Brain microvascular endothelial cell (primary cell): Measurements from ENCODE around the gene WDFY4.

Experiments used
- DNase-seq: peaks from one replicate; pipeline ENCODE4 v3.0.0-alpha.2; 2020
- H3K27ac ChIP-seq: fragments of 250-450 bp; sonication (Bioruptor Pico); 2 replicates; pipeline ENCODE4 v1.5.1; 2020; ENCODE audit warnings: mild to moderate bottlenecking, moderate library complexity
- H3K27me3 ChIP-seq: fragments of 250-450 bp; sonication (Bioruptor Pico); replicated peaks from 2 replicates; pipeline ENCODE4 v1.5.1; 2020; ENCODE audit warnings: mild to moderate bottlenecking
- H3K36me3 ChIP-seq: fragments of 250-450 bp; sonication (Bioruptor Pico); replicated peaks from 2 replicates; pipeline ENCODE4 v1.5.1; 2020; ENCODE audit warnings: mild to moderate bottlenecking
- H3K4me3 ChIP-seq: 2 replicates; pipeline ENCODE4 v1.5.1; 2011; ENCODE audit warnings: low read depth, mild to moderate bottlenecking, control low read depth, low read length, moderate library complexity
- CTCF ChIP-seq: IDR thresholded peaks from 2 replicates; pipeline ENCODE4 v1.5.1; 2011; ENCODE audit warnings: low read depth, mild to moderate bottlenecking, moderate library complexity, low read length, control low read depth, inconsistent platforms; ENCODE audit errors: missing control alignments
- in situ Hi-C: cut with HindIII; loops from 2 replicates; pipeline ENCODE4 v1.10.0; 2017; ENCODE audit warnings: low sequenced_read_pairs, low pct_ligation_motif_present

The WDFY4 gene

GRCh38 chr10:48798481-48799254 is 114.0 kb downstream of the WDFY4 start:
- in situ Hi-C loops: no loop called here
- no peak overlapping the region for H3K27ac ChIP-seq
- H3K4me3 ChIP-seq: no peak overlapping the region
- no peak for TF ChIP-seq CTCF
- H3K27me3 ChIP-seq: no peaks in the 10 kb centered on the region
- no peaks in the 10 kb centered on the region for H3K36me3 ChIP-seq
- no peak for DNase-seq

GRCh38 chr10:48799341-48800006 is 114.8 kb downstream of the WDFY4 start:
- DNase-seq: no peak
- in situ Hi-C loops: no loop called here
- TF ChIP-seq CTCF: no peak
- no peaks in the 10 kb centered on the region for H3K36me3 ChIP-seq
- H3K27me3 ChIP-seq: no peaks in the 10 kb centered on the region
- H3K4me3 ChIP-seq: no peak overlapping the region
- no peak overlapping the region for H3K27ac ChIP-seq

GRCh38 chr10:48800007-48800675 is 115.5 kb downstream of the WDFY4 start:
- TF ChIP-seq CTCF: no peak
- no peaks in the 10 kb centered on the region for H3K27me3 ChIP-seq
- no peak overlapping the region for H3K27ac ChIP-seq
- DNase-seq: no peak
- H3K4me3 ChIP-seq: no peak overlapping the region
- in situ Hi-C loops: no loop called here
- H3K36me3 ChIP-seq: no peaks in the 10 kb centered on the region

- Histone ChIP-seq H3K36me3 (no peaks in the 10 kb centered on the region), H3K27ac (no peak overlapping the region), H3K27me3 (no peaks in the 10 kb centered on the region), H3K4me3 (no peak overlapping the region)
- no peak for TF ChIP-seq CTCF
- no peak for DNase-seq
- in situ Hi-C loops: no loop called here
These were observed 116.3 kb downstream of the WDFY4 start for GRCh38 chr10:48801001-48801421.

- in situ Hi-C loops: no loop called here
- no peak overlapping the region for H3K27ac ChIP-seq
- no peak for TF ChIP-seq CTCF
These were observed 118.0 kb downstream of the WDFY4 start for GRCh38 chr10:48802611-48803071.

More at GRCh38 chr10:48802611-48803071, 118.0 kb downstream of the WDFY4 start:
- Histone ChIP-seq H3K27me3 (no peaks in the 10 kb centered on the region), H3K36me3 (no peaks in the 10 kb centered on the region), H3K4me3 (no peak overlapping the region)
- no peak for DNase-seq
